Epidermal melanocyte (primary cell): ENCODE data around the gene TAF11L2.
"Not testable (repeated sequence)": the region's sequence is repeated elsewhere in the genome, so short reads cannot be mapped to it uniquely, and the experiment has no call there.

Experiments used
- DNase-seq: peaks from one replicate; pipeline ENCODE4 v3.0.0; 2011; ENCODE audit warnings: low spot score; ENCODE audit not compliant: insufficient read length

The TAF11L2 gene

GRCh38 chr5:17497931-17498330, at the start of gene TAF11L2:
Gene TAF11L2, plus strand, starts transcription at chr5:17498231.
- not testable (repeated sequence) for DNase-seq

GRCh38 chr5:17448877-17449276, 49.2 kb upstream of the TAF11L2 start:
- DNase-seq = no peak

- no peak for DNase-seq
Observed at GRCh38 chr5:17452936-17453335, 45.1 kb upstream of the TAF11L2 start.

GRCh38 chr5:17455942-17456341, 42.1 kb upstream of the TAF11L2 start:
- no peak for DNase-seq

GRCh38 chr5:17461793-17462192, 36.2 kb upstream of the TAF11L2 start:
- DNase-seq = no peak

GRCh38 chr5:17463653-17464052, 34.4 kb upstream of the TAF11L2 start:
- no peak for DNase-seq

GRCh38 chr5:17470064-17470463, 28.0 kb upstream of the TAF11L2 start:
- DNase-seq = no peak

GRCh38 chr5:17475064-17475463, 23.0 kb upstream of the TAF11L2 start:
- DNase-seq = not testable (repeated sequence)

GRCh38 chr5:17477043-17477442, 21.0 kb upstream of the TAF11L2 start:
- no peak for DNase-seq

- DNase-seq = no peak
Observed at GRCh38 chr5:17477573-17478265, 20.3 kb upstream of the TAF11L2 start.

GRCh38 chr5:17481378-17481777, 16.7 kb upstream of the TAF11L2 start:
- no peak for DNase-seq

GRCh38 chr5:17482790-17483189, 15.2 kb upstream of the TAF11L2 start:
- DNase-seq = no peak

GRCh38 chr5:17486464-17487173, 11.4 kb upstream of the TAF11L2 start:
- DNase-seq = not testable (repeated sequence)

- DNase-seq = no peak
Observed at GRCh38 chr5:17487174-17487512, 10.9 kb upstream of the TAF11L2 start.

GRCh38 chr5:17491257-17491656, 6.8 kb upstream of the TAF11L2 start:
- not testable (repeated sequence) for DNase-seq

- DNase-seq = no peak
Observed at GRCh38 chr5:17492770-17493169, 5.3 kb upstream of the TAF11L2 start.

- no peak for DNase-seq
Observed at GRCh38 chr5:17497446-17497845, 585 bp upstream of the TAF11L2 start.

GRCh38 chr5:17511775-17512325, 13.8 kb downstream of the TAF11L2 start:
- DNase-seq = no peak

- DNase-seq = not testable (repeated sequence)
Observed at GRCh38 chr5:17517526-17517925, 19.5 kb downstream of the TAF11L2 start.

GRCh38 chr5:17518067-17518466, 20.0 kb downstream of the TAF11L2 start, which contains the start of gene TAF11L3:
Gene TAF11L3, plus strand, starts transcription at chr5:17518367.
- not testable (repeated sequence) for DNase-seq

GRCh38 chr5:17519508-17519907, 21.5 kb downstream of the TAF11L2 start:
- not testable (repeated sequence) for DNase-seq

GRCh38 chr5:17521501-17521900, 23.5 kb downstream of the TAF11L2 start, which contains the start of gene TAF11L4:
Gene TAF11L4, plus strand, starts transcription at chr5:17521801.
- DNase-seq = not testable (repeated sequence)
